Mucosa of rectum (tissue), 2 donors: ENCODE data around the gene CST8.

Source experiments
- H3K27ac ChIP-seq, 2 donors: one replicate each; pipeline ENCODE4 v1.7.0; 2013; ENCODE audit warnings: inconsistent platforms in 2 of 2, low read depth in 2 of 2, low read length in 2 of 2
- H3K27me3 ChIP-seq, 2 donors: one replicate each; pipeline ENCODE4 v1.7.0; 2013; ENCODE audit warnings: low read length in 2 of 2; ENCODE audit not compliant: control insufficient read depth in 2 of 2, insufficient read depth in 2 of 2
- H3K36me3 ChIP-seq, 2 donors: one replicate each; pipeline ENCODE4 v1.7.0; 2013; ENCODE audit warnings: low read length in 2 of 2; ENCODE audit not compliant: control insufficient read depth in 2 of 2, insufficient read depth in 2 of 2
- H3K4me1 ChIP-seq, 2 donors: one replicate each; pipeline ENCODE4 v1.7.0; 2013; ENCODE audit warnings: low read length in 2 of 2, mild to moderate bottlenecking in 1 of 2; ENCODE audit not compliant: control insufficient read depth in 2 of 2, insufficient read depth in 2 of 2
- H3K4me3 ChIP-seq, 2 donors: one replicate each; pipeline ENCODE4 v1.7.0; 2013; ENCODE audit warnings: low read length in 2 of 2
- H3K9ac ChIP-seq, 2 donors: one replicate each; pipeline ENCODE4 v1.7.0; 2013; ENCODE audit warnings: low read length in 2 of 2, low read depth in 1 of 2, mild to moderate bottlenecking in 1 of 2
- H3K9me3 ChIP-seq, 2 donors: one replicate each; pipeline ENCODE4 v1.7.0; 2013; ENCODE audit warnings: low read length in 2 of 2; ENCODE audit not compliant: control insufficient read depth in 2 of 2
- donor health status: healthy.
- donor health status: Normal muscosa, but diverticular disease.

The CST8 gene

DNA sequence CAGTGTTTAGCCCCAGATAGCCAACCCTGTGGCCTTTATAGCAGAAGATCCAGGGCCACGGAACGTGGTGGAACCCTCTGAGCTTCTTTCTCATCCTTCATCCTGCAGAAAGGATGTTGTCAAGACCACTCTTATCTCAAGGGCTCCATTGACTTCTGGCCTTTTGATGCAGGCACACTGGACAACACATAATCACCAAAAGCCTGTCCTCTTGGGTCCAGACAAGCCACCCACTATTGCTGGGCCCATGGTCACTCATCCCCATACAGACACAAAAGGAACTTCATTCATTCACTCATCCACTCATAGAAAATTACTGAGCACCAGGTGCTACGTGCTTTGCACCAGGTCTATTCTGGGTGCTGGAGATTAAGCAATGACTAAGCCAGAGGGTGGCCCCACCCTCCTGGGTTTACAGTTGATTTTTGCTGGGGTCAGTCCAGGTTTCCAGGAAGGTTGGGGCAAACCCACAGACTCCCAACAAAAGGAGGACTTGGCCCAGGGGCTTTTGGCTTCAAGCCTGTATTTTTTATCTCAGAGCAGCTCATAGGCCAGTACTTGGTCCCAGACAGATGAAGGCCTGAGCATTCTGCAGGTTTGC, 2.4 kb downstream of the CST8 start:
- Histone ChIP-seq H3K27me3 (no peaks in the 10 kb centered on the region), H3K9ac (no peak overlapping the region), H3K9me3 (no peaks in the 10 kb centered on the region), H3K27ac (no peak overlapping the region), H3K36me3 (no peaks in the 10 kb centered on the region), H3K4me3 (no peak overlapping the region), H3K4me1 (no peaks in the 10 kb centered on the region)

DNA sequence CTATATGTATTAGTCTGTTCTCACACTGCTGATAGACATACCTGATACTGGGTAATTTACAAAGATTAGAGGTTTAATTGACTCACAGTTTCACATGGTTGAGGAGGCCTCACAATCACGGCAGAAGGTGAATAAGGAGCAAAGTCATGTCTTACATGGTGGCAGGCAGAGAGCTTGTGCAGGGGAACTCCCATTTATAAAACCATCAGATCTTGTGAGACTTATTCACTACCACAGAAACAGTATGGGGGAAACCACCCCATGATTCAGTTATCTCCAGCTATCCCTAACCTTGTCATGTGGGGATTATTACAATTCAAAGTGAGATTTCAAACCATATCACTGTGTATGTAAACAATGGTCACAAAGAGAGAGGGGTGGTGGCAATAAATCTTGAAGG, 6.6 kb downstream of the CST8 start:
- H3K4me1 ChIP-seq = no peaks in the 10 kb centered on the region
- H3K36me3 ChIP-seq = no peaks in the 10 kb centered on the region
- H3K9me3 ChIP-seq = no peaks in the 10 kb centered on the region
- H3K9ac ChIP-seq = no peak overlapping the region
- no peak overlapping the region for H3K27ac ChIP-seq
- no peak overlapping the region for H3K4me3 ChIP-seq
- H3K27me3 ChIP-seq = no peaks in the 10 kb centered on the region

DNA sequence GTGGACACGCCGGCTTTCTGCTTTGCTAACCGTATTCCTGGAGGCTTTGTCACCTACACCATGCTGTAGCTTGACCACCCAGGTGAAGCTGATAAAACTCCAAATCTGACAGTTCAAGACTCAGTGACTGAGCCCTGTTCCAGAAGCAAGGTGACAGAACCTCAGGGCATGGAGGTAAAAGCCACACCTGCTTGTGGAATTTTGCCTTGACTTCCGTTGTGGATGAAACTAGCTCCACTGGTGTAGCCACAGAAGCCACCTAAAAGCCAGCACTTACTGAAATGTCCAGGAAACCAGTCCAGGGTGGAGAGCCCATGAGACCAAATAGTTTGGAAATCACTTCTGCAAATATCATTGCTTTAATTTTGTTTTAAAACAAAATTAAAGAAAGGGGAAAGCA, 11.0 kb downstream of the CST8 start:
- Histone ChIP-seq H3K9ac (no peak overlapping the region), H3K27ac (no peak overlapping the region), H3K27me3 (no peaks in the 10 kb centered on the region), H3K9me3 (no peaks in the 10 kb centered on the region), H3K4me3 (no peak overlapping the region), H3K4me1 (no peaks in the 10 kb centered on the region), H3K36me3 (no peaks in the 10 kb centered on the region)

DNA sequence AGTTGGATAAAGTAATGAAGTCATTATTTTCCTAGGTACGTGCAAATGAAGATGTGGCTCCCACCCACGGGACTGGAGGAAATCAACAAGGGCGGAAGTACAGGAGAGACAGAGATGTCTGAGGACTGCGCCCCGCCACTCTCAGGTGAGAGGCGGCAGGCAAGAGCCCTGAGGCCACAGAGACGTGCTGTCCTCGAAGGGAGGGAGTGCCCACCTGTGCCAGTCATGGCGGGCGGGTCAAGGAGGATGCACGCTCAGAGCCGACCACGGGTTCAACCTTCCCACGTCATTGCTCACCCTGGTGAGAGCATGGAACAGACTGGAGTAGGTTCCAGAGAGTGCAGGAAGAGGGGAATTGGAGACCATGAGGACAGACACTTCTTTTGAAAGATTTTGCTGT, 12.7 kb downstream of the CST8 start:
- H3K27ac ChIP-seq = no peak overlapping the region
- H3K9ac ChIP-seq = no peak overlapping the region
- no peaks in the 10 kb centered on the region for H3K36me3 ChIP-seq
- H3K27me3 ChIP-seq = no peaks in the 10 kb centered on the region
- H3K4me3 ChIP-seq = no peak overlapping the region
- H3K9me3 ChIP-seq = no peaks in the 10 kb centered on the region
- H3K4me1 ChIP-seq = no peaks in the 10 kb centered on the region

DNA sequence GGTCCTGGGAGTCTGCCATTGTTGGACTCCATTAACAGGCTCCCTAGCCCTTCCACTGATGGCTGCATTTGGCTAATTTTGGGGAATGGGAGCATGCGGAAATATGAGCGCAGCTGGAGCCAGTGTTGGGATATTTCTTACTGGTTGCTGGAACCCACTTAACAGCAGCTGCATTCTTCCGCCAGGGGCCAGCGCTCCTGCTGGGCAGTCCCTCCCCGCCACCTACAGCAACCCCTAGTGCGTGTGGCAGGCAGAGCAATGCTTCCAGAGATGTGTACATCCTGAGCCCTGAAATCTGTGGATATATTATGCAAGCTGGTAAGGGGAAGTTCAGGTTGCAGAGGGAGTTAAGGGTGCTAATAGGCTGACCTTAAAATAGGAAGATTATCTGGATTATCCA, 16.4 kb downstream of the CST8 start:
- H3K9me3 ChIP-seq = no peaks in the 10 kb centered on the region

DNA sequence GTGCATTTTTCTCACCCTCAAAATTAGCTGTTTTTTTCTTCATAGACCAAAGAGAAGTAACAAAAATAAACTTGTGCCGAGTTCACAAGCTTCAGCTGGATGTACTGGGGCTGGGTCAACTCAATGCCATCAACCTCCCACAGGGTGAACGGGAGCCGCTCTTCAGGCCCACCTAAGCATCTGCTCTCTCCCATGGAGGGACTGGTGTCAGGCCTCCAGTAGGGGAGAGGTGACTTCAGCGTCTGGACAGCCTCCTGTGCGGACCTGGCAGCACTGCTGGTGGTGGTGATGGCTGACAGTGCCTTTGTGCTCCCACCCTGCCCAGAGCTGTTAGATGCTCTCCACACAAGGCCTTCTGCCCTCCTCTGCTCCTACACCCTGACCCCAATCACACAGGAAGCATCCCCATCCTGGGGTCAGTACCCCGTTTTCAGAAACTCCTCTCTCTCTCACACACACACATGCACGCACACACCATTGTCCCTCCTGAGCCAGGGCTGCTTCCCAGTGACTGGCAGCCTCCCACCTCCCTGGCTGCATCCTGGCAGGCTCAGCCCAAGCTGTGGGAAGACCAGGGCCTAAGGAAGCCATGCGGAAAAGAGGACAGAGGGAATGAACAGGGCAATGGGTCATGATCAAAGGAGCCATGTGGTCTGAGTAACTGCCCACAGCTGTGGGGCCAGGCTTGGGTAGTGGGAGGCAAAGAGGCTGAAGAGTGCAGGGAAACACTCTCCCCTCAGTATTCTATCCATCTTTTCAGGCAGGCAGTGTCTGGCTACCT, 17.7 kb downstream of the CST8 start:
- Histone ChIP-seq H3K4me1 (no peaks in the 10 kb centered on the region), H3K9ac (no peak overlapping the region), H3K27ac (no peak overlapping the region), H3K9me3 (no peaks in the 10 kb centered on the region), H3K4me3 (no peak overlapping the region), H3K27me3 (no peaks in the 10 kb centered on the region), H3K36me3 (no peaks in the 10 kb centered on the region)

More for the DNA sequence above, 16.4 kb downstream of the CST8 start:
- H3K4me1 ChIP-seq = no peaks in the 10 kb centered on the region
- H3K27ac ChIP-seq = no peak overlapping the region
- H3K9ac ChIP-seq = no peak overlapping the region
- H3K27me3 ChIP-seq = no peaks in the 10 kb centered on the region
- H3K36me3 ChIP-seq = no peaks in the 10 kb centered on the region
- H3K4me3 ChIP-seq = no peak overlapping the region

DNA sequence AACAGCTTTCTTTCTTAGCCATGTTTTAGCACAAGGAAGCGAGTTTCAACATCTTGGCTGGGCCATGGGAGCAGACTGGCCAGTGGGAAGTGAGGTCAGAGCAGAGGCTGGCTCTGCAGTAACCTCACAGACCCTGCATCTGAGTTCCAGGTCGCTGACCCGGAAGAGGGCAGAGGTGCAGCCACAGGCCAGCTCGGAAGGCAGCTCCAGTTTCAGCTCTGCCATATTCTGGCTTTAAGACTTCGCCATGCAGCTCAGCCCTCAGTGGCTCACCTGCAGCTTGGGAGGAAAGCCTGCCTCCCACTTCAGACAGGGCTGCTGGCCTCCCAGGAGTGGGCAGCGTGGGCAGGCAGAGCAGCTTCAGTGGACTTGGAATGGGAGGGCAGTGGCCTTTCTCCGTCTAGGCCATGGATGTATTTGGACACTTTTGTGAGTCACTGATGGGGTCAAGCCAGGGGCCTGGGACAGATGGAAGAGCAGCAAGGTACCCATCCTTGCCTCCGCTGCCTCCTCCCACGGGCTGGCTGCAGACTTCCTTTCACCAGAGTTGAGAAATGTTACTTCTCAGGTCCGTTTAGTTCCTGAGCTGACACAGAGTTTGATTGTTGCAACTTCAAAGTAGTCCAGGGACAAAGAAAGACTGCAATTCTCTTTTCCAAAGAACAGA, 18.5 kb downstream of the CST8 start:
- Histone ChIP-seq H3K9me3 (no peaks in the 10 kb centered on the region), H3K4me1 (no peaks in the 10 kb centered on the region), H3K9ac (no peak overlapping the region), H3K4me3 (no peak overlapping the region), H3K27ac (no peak overlapping the region), H3K36me3 (no peaks in the 10 kb centered on the region), H3K27me3 (no peaks in the 10 kb centered on the region)

DNA sequence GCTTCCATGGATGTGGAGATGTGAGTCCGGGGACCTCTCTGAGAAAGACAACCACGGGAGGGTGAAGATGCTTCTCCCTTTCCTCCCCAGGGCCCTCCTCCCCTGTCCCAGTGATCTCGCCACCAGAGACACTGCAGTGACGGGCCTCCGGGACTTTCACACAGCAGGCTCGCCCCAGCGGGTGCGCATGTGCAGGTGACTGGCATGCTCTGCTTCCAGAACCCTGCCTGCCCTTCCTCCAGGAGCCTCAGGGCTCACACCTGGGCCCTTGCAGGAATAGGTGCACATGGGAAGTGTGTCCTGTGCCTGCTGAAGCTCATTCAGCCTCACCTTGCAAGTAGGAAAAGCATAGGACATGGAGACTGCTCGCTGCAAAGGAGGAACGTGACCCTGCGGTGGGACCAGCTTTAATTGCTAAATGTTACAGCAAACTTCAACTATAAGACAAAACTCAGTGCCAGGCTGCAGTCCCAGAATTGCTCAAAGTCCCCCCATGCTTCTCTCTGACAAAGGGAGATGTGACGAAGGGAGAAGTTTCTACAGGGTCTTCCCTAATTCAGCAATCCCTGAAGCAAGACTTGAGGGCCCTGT, 19.2 kb downstream of the CST8 start:
- H3K27me3 ChIP-seq = no peaks in the 10 kb centered on the region
- H3K27ac ChIP-seq = no peak overlapping the region
- no peaks in the 10 kb centered on the region for H3K9me3 ChIP-seq
- H3K9ac ChIP-seq = no peak overlapping the region
- H3K4me3 ChIP-seq = no peak overlapping the region
- no peaks in the 10 kb centered on the region for H3K4me1 ChIP-seq
- H3K36me3 ChIP-seq = no peaks in the 10 kb centered on the region

DNA sequence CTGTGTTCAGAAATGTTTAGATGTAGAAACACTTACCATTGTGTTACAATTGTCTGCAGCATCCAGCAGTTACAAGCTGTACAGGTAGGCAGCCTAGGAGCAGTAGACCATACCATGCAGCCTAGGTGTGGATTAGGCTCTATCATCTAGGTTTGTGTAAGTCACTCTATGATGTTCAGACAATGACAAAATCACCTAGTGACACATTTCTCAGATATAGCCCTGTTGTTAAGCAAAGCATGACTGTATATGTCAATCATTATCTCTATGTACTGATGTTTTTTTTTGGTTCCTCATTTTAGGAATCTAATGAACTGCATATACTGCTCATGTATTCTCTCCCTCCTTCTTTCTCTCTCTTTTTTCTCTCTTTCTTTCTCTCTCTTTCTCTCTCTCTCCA, 22.2 kb downstream of the CST8 start:
- H3K4me3 ChIP-seq = no peak overlapping the region
- H3K4me1 ChIP-seq = no peaks in the 10 kb centered on the region
- no peaks in the 10 kb centered on the region for H3K9me3 ChIP-seq
- no peak overlapping the region for H3K27ac ChIP-seq
- no peaks in the 10 kb centered on the region for H3K36me3 ChIP-seq
- no peaks in the 10 kb centered on the region for H3K27me3 ChIP-seq
- H3K9ac ChIP-seq = no peak overlapping the region

DNA sequence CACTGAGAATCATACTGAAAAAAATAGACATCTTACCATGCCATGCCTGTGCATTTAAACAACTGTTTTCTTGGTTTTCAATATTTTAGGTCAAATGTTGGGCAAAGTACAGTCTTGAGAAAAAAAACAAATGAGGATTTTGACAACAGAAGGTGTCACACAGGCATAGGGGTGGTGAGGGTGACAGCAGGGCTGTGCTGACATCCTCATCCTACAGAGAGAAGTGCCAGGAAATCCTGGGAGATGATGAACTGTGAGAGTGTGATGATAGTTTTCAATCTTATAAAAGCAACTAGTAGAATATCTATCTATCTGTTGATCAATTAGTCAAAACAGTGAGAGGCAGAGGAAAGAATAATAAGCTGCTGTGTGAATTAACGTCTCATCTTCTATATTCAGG, 23.9 kb downstream of the CST8 start:
- H3K36me3 ChIP-seq = no peaks in the 10 kb centered on the region

More for the DNA sequence above, 23.9 kb downstream of the CST8 start:
- Histone ChIP-seq H3K27me3 (no peaks in the 10 kb centered on the region), H3K4me1 (no peaks in the 10 kb centered on the region), H3K9ac (no peak overlapping the region), H3K9me3 (no peaks in the 10 kb centered on the region), H3K27ac (no peak overlapping the region), H3K4me3 (no peak overlapping the region)
